DMS79 treated with DMSO at 0.1 percent for 48 hours (cell line): ENCODE measurements around the gene MYCBP.

Experiments used
- DNase-seq: peaks from one replicate; lab custom pipeline; 2025; lab: John Stamatoyannopoulos, UW

The MYCBP gene

DNA sequence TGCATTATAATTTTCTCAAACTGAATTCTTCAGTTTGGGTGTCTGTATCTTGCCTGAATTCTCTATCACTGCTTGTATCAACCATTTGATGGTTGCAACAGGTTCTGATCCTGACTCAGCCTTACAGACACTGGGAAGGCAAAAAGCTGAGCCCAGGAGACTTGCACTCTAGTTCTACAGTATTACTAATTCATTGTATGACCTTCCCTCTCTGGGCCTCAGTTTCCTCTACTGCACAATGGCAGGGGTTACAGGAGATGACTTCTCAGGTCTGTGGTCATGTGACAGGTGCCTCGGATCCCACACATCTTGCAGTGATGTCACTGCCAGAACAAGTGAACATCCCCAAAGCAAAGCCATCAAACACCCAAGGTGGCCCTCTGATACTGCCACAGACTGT is 52.3 kb downstream of the MYCBP start:
- DNase-seq, result no peak

DNA sequence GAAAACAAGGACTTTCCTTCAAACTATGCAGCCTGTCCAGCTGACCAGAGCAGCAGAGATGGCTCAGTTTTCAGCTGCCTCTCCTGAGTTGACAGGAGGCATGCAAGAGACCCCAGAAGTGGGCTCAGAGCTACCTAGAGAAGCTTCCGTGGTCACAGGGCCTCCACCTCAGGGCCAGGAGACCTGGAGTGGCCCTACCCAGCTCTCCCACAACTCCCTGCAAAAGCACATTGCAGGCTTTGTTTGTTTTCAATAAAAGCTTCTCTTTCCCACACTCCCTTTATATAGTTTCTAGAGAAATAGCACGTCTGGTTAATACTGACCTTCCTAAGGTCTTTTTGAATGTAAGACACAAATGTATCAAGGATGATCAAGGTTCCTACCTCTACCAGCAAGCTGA is 53.6 kb downstream of the MYCBP start:
- no peak for DNase-seq

DNA sequence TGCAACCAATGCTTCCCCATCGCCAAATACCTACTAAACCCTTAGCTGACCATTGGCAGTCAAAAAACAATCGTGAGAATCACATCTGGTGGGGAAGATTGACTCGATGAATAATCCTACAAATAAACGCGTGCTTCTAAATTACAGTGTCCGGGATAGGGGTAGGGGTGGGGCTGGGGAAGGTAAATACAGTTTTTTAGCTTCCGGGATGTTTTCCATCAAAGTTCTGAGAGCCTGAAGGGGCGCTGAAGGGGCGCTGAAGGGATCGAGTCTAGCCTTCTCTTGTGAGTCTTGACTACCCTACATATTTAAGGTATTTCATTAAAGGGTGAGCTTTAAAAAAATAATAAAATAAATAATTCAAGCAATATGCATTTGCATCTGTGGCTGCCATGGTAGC is 54.1 kb downstream of the MYCBP start:
- no peak for DNase-seq

DNA sequence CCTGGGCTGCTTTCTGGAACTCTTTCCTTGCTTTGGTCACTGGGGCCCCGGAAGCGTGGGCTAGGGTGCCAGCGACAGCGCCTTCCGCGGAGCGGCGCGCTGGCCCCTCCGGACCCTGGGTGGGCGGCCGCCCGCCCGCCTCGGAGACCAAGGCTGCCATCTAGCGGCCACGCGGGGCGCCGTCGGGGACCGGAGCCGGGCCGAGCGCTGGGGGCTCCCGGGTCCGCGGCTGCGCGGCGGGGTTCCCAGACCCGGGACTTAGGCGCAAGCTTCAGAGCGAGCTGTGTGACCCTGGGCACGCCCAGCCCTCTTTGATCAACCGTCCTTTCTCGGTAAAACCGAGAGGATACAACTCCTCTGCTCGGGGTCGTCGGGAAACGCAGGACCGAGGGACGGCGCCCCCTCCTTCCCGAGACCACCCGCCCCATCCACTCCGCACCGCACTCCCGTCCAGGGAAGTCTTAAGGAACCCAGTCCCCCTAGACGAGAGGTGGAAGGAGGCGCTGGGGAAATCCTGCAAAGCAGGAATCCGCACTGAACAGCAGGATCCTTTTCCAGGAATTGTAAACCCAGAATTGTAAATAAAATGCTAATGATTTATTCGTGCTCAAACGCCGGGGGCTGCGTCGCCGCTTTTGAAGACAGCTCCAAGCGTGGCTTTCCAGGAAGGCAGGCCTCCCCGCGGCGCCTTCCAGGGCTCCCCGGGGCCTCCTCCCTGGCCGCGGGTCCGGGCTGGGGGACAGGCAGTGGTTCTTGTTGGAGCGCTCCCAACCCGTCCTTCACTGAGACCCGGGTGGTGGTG is 54.8 kb downstream of the MYCBP start:
- peak; percentile 18 for DNase-seq

DNA sequence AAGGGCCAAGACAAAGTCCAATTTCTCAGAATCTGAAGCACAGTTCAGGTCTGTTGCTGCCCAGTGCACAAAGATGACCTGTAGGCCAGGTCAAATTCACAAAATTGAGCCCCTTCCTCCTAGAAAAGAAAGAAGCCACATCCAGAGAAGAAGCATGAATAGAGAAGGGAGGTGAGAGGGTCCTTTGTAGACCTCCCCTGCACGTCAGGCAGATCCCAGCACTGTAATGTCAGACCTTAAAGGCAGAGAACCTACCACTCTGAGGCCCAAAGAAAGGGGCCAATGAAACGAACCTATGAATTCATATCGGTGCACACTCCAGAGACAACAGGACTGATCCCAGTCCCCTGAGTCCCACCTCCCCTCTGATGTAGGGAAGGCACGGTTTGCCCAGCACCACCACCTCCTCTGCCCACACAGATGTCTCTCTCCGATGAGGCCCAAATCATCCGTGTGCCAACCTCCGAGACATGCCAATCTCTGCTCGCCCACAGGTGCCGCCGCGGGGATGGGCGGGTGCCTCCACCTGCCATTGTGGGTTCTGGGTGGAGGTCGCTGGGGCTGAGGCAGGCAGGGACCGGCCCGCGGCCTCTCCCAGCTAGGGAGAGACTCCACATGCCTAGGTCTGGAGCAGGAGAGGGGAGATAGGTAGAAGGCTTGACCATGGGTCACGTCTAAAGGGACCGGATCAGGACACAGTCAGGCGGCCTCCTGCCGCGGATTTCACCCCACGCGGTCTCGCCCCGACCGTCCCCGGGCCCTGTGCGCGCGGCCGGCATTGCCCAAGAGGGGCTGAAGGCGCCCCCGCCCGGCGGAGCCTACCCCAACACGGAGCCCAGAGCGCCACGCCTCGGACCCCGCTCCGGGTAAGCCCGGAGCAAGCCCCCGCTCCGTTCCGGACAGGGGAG is 55.6 kb downstream of the MYCBP start:
- no peak for DNase-seq

DNA sequence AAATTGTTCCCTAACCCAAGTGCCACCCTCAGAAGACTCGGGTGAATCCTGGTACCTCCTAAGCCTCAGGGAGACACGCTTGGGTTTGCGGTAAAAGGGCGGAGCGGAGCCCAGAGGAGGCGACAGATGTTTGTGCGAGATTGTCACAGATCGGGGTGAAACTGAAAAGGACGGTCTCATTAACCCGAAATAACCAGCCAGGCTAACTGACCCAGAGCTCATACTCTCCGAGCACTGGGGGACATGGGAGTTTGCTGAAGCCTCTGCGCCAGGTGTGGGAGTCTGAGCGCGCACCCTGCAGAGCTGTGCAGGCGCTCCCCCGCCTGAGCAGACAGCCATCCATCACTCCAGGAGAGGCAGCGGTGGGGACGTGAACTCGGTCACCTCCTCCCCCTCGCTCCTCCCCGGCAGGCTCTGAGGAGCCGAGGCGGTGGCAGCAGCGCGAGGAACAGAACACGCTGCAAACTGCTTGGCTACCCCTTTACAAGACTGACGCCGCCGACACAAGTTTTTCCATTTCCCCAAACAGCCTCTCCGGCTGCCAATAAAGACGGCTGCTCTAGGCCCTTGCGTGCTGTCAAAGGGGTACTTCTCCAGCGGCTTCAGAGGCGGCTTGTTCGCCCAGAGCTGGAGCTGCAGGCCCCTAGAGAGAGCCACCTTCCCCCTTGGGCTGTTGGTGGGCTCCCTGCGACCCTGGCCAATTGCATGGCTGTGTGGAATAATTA is 57.1 kb downstream of the MYCBP start:
- peak; percentile 55 for DNase-seq

DNA sequence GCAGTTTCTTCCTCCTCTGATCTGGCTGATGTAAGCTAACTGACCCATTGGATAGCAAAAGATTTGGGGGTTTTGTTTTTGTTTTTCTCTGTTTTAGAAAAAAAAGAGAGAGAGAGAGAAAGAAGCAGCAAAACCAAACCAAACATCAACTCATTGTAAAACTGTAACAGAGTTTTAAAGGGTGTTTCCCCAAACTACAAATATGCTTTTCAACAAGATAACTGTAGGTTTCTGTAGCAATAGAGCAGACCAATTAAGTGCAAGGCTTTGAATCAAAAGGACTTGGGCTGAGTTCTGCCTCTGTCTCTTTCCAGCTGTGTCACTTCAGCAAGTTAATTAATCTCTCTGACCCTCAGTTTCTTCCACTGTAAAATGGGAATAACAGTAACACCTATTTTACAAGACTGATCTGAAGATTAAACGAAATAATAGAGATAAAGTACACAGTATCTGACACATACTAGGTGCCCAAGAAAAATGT is 58.1 kb downstream of the MYCBP start:
- no peak for DNase-seq

DNA sequence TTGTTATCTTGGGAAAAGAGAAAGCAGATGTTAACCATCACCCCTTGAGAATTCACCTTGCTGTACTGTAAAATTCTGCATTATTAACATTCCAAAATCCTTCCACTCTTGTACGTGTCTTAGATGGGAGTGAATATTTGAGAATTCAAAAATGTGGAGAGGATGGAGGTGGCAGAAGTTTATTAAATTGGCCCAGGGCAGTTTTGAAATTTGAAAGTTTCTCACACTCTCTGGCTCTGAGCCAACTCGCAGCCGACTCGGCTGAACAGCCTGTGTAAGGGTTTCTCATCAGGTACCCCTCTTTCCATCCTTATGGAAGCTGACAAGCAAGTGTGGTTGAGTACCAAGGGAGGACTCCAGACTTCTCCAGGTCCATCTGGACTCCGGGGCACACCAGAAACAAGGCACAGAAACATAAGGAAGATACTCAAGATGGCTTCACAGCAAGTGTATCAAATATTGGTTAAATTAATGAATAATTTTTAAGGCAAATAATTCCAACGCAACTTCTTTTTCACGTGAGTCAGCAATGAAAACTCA is 58.6 kb downstream of the MYCBP start:
- no peak for DNase-seq

DNA sequence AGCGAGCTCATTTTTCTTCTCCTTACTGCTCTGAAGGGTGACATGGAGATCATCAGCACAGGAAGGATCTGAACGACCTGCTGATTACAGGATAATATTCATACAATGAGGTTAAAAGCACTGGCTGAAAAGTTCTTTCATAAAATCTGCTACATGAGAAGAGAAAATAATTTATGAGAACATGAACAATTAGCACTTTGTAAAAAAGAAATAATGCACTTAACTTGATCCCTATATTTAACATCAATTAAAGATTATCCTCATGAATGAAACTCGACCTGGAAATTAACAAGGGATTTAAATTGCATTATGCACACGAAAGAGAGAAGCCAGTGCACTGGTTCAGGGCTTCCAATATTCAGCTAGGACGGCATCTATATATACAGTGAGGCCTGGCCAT is 60.2 kb downstream of the MYCBP start:
- DNase-seq, result no peak
